Mammary epithelial cell (primary cell): ENCODE data around the gene SARS1.

Experiments used
- EZH2 ChIP-seq: IDR thresholded peaks from 2 replicates; pipeline ENCODE4 v1.6.1; 2012; ENCODE audit warnings: low read length, inconsistent platforms, borderline replicate concordance
- TF ChIP-seq, protein P1 (sequence below), 2 donors: IDR thresholded peaks in 1 of 2; conservative IDR thresholded peaks in 1 of 2; 2 replicates each; pipeline ENCODE4 v1.5.1; 2011 to 2012; ENCODE audit warnings: inconsistent platforms in 2 of 2, low read length in 2 of 2, mild to moderate bottlenecking in 2 of 2, control low read depth in 1 of 2, low read depth in 1 of 2; ENCODE audit not compliant: insufficient read depth in 1 of 2; ENCODE audit errors: extremely low read depth in 1 of 2

DNA sequence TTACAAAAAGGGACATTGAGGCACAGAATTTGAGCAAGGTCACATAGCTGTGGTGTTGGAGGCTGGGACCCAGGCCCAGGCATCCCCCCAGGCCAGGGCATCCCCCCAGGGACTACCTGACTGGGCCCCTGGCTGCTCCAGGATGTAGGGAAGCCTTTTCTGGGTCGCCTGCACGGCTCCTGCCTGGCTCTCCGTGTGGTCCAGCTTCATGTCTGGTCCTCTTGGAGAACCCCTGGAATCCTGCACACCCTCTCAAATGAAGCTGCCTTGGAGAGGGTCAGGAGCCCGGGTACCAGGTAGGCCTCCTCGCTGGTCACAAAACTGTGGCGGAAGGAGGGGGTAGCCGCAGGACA, 34.7 kb downstream of the SARS1 start:
- TF ChIP-seq, protein P1, sequence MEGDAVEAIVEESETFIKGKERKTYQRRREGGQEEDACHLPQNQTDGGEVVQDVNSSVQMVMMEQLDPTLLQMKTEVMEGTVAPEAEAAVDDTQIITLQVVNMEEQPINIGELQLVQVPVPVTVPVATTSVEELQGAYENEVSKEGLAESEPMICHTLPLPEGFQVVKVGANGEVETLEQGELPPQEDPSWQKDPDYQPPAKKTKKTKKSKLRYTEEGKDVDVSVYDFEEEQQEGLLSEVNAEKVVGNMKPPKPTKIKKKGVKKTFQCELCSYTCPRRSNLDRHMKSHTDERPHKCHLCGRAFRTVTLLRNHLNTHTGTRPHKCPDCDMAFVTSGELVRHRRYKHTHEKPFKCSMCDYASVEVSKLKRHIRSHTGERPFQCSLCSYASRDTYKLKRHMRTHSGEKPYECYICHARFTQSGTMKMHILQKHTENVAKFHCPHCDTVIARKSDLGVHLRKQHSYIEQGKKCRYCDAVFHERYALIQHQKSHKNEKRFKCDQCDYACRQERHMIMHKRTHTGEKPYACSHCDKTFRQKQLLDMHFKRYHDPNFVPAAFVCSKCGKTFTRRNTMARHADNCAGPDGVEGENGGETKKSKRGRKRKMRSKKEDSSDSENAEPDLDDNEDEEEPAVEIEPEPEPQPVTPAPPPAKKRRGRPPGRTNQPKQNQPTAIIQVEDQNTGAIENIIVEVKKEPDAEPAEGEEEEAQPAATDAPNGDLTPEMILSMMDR (conservative IDR thresholded peaks at IDR 0.05 in 1 of 2, IDR thresholded peaks at IDR 0.05 in 1 of 2; ENCODE audit: extremely low read depth in 1 of 2, insufficient read depth in 1 of 2, low read depth in 1 of 2, low read length in 2 of 2) = no peak
- TF ChIP-seq EZH2 = no peak
